GM12878 (cell line): ENCODE measurements around the gene TSR3. TPM values are rescaled to one million over a fixed set of nuclear protein-coding genes. Genes with fewer than 3 reads are reported as not detected.
A peak's percentile ranks its signal among the peaks of the same experiment; 100 is the strongest.

Source experiments
- ATAC-seq: fragments of 200-7000 bp; cut with Tn5 transposase; 3 replicates; pipeline ENCODE4 v1.9.1; 2020; ENCODE audit warnings: mild to moderate bottlenecking, moderate library complexity
- BruUV-seq: library from RNA; stranded (reverse); fragments of 400-500 nt; replicated peaks from 2 replicates; lab custom pipeline; 2021; lab: Mats Ljungman, UMichigan
- CTCF ChIA-PET: fragments of 300-600 bp; sonication (Branson Sonifier 250); formaldehyde crosslinking; extraction: SDS; loops from one replicate; lab custom pipeline; 2021; ENCODE audit warnings: inconsistent platforms; lab: Yijun Ruan, JAX
- POLR2A ChIA-PET: fragments of 350-600 bp; formaldehyde crosslinking; extraction: SDS; loops from one replicate; lab custom pipeline; 2021; ENCODE audit warnings: inconsistent platforms; lab: Charles Lee
- RAD21 ChIA-PET: fragments of 300-600 bp; sonication (Branson Sonifier 250); formaldehyde crosslinking; loops from one replicate; lab custom pipeline; 2023; ENCODE audit warnings: antibody characterized with exemption; ENCODE audit not compliant: unreplicated experiment; lab: Charles Lee
- SMC1A ChIA-PET: fragments of 300-600 bp; sonication (Branson Sonifier 250); formaldehyde crosslinking; loops from one replicate; lab custom pipeline; 2023; ENCODE audit not compliant: unreplicated experiment, uncharacterized antibody; lab: Charles Lee
- DNase-seq: peaks from one replicate; pipeline ENCODE4 v3.0.0-alpha.2; 2011; ENCODE audit warnings: low read depth, low spot score
- FAIRE-seq: peaks from 3 replicates; lab custom pipeline; 2011; peaks lifted over from hg19 to GRCh38; lab: Jason Lieb, UNC
- H2AFZ ChIP-seq: 2 replicates; pipeline ENCODE4 v1.6.0; 2011; ENCODE audit warnings: low read depth, low read length, control low read depth; ENCODE audit not compliant: control insufficient read depth
- H3K27ac ChIP-seq: 2 replicates; pipeline ENCODE4 v1.5.1; 2011; ENCODE audit warnings: control low read depth; ENCODE audit not compliant: control insufficient read depth, insufficient read depth
- H3K27me3 ChIP-seq, 2 experiments: replicated peaks in 1 of 2; 2 replicates each; pipeline versions ENCODE4 v1.6.0 to v1.6.1; 2011; ENCODE audit warnings: low read length in 1 of 2; ENCODE audit not compliant: control insufficient read depth in 2 of 2, insufficient read depth in 2 of 2
- H3K36me3 ChIP-seq, 2 experiments: 2 replicates each; pipeline ENCODE4 v1.5.1; 2011; ENCODE audit warnings: low read length in 1 of 2; ENCODE audit not compliant: control insufficient read depth in 2 of 2, insufficient read depth in 2 of 2
- H3K4me1 ChIP-seq: 2 replicates; pipeline ENCODE4 v1.6.1; 2011; ENCODE audit warnings: mild to moderate bottlenecking, low read length, moderate library complexity, mixed read lengths; ENCODE audit not compliant: control insufficient read depth, insufficient read depth
- H3K4me2 ChIP-seq: 2 replicates; pipeline ENCODE4 v1.6.0; 2011; ENCODE audit warnings: control low read depth; ENCODE audit not compliant: control insufficient read depth, insufficient read depth
- H3K4me3 ChIP-seq: fragments of 200-600 bp; sonication (generic); 2 replicates; pipeline ENCODE4 v1.5.1; 2016
- H3K79me2 ChIP-seq: 2 replicates; pipeline ENCODE4 v1.6.0; 2011; ENCODE audit warnings: low read length; ENCODE audit not compliant: control insufficient read depth, insufficient read depth
- H3K9ac ChIP-seq: 2 replicates; pipeline ENCODE4 v1.8.0; 2011; ENCODE audit warnings: low read length, control low read depth, mixed read lengths; ENCODE audit not compliant: control insufficient read depth, insufficient read depth
- H3K9me3 ChIP-seq: replicated peaks from 3 replicates; pipeline ENCODE4 v1.5.1; 2011; ENCODE audit warnings: mild to moderate bottlenecking, low read length; ENCODE audit not compliant: control insufficient read depth, insufficient read depth
- H4K20me1 ChIP-seq: 2 replicates; pipeline ENCODE4 v1.6.0; 2011; ENCODE audit not compliant: control insufficient read depth, insufficient read depth
- NR2F1 ChIP-seq: fragments of 450-650 bp; conservative IDR thresholded peaks from 2 replicates; pipeline ENCODE4 v1.6.1; 2017; ENCODE audit warnings: mild to moderate bottlenecking
- RUNX3 ChIP-seq: IDR thresholded peaks from 2 replicates; pipeline ENCODE4 v1.6.1; 2012; ENCODE audit warnings: low read length, inconsistent platforms
- TCF7 ChIP-seq: IDR thresholded peaks from 2 replicates; pipeline ENCODE4 v1.6.1; 2014; ENCODE audit warnings: antibody characterized with exemption, borderline replicate concordance
- WGBS: methylation state at CpG from one replicate; pipeline ENCODE4 v1.1.6; 2016; ENCODE audit warnings: low lambda C conversion rate; ENCODE audit not compliant: insufficient replicate concordance, insufficient coverage; ENCODE audit errors: missing lambda C conversion rate; 5-methylcytosine and 5-hydroxymethylcytosine counted together
- in situ Hi-C: fragments of 300-500 bp; cut with MboI; formaldehyde crosslinking; loops from 9 replicates; pipeline ENCODE4 v1.14.3; 2018; ENCODE audit warnings: mixed read lengths
- intact Hi-C: fragments of 100-400 bp; cut with micrococcal nuclease; formaldehyde crosslinking; loops from one replicate; pipeline ENCODE4 v1.14.2; 2022; ENCODE audit not compliant: unreplicated experiment
- polyA plus RNA-seq, 11 experiments: library from polyadenylated mRNA; depleted of rRNA in 4 of 11; unstranded in 6 of 11; stranded (reverse) in 5 of 11; fragments of >200 nt; fragmentation: Nextera tagmentation in 4 of 11; fragmentation: Illumina TruSeq in 1 of 11; extraction: Ambion mirVana in 4 of 11; extraction: Trizol in 1 of 11; gene quantifications; 1 replicate in 1 of 11; 2 replicates in 10 of 11; pipeline versions ENCODE4 v1.2.1 to v1.2.3, GENCODE V29; 2011 to 2016; ENCODE audit warnings: inconsistent platforms in 2 of 11, missing spikeins in 2 of 11, low read depth in 1 of 11
- total RNA-seq, 4 experiments: library from RNA; depleted of rRNA in 3 of 4; stranded (reverse); fragments of >200 nt in 3 of 4; fragmentation: Illumina TruSeq in 1 of 4; extraction: Trizol in 1 of 4; gene quantifications; 2 replicates each; pipeline versions ENCODE4 v1.2.1 to v1.2.3, GENCODE V29; 2013 to 2021
- TF ChIP-seq, protein P1 (sequence below): IDR thresholded peaks from 2 replicates; pipeline ENCODE4 v1.6.1; 2011; ENCODE audit warnings: borderline replicate concordance, low read depth, mild to moderate bottlenecking, moderate library complexity, low read length; ENCODE audit not compliant: insufficient read depth, poor library complexity, severe bottlenecking
- TF ChIP-seq, protein P2 (sequence below): fragments of 450-650 bp; IDR thresholded peaks from 2 replicates; pipeline ENCODE4 v1.6.1; 2016; ENCODE audit warnings: mild to moderate bottlenecking

TSR3 gene
- total and polyA plus RNA-seq, 10 of the 15 experiments (the other 5 are each of a cell fraction or from before 2014, with no cell fraction given) = 3.4 to 108 (median 46.9) TPM

DNA sequence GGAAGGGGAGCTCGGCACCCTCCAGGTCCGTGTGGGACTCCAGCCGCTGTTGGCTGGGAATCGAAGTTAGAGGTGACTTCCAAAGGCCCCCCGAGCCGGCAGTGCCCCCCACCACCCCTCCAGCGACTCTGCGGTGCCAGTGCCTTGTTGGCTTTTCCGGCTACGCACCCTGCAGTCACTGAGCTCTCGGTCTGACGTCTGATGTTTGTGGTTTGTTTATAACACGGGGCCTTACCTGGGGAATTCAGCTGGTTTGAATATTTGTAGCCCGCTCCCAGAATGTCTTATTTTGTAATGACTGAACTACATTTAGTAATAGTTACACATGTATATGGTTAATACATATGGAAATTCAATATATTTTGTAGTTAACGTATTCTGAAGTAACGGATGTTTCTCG, 25.3 kb downstream of the TSR3 start:
- H3K9me3 ChIP-seq = peaks cover 2% of the 10 kb centered on the region; the same call in 2 of the 3 replicates
- no peak overlapping the region for H3K4me3 ChIP-seq
- POLR2A ChIA-PET = interaction anchor here (0.6 kb wide), 1 partner anchor 872 kb away, joined by 14 read pairs; no protein-coding TSS in a partner anchor

More for the DNA sequence above, 25.3 kb downstream of the TSR3 start:
- in situ Hi-C loops = no loop called here
- no TSS peak for BruUV-seq
- H3K4me1 ChIP-seq = peaks cover 4% of the 10 kb centered on the region; the same call in 1 of the 2 replicates
- H3K9ac ChIP-seq = no peak overlapping the region
- FAIRE-seq = no peak
- no peak overlapping the region for H2AFZ ChIP-seq
- H3K36me3 ChIP-seq = peaks cover 0 to 12% of the 10 kb centered on the region in 2 experiments; a peak in 3 of 4 replicates
- H3K4me2 ChIP-seq = no peak overlapping the region
- H3K79me2 ChIP-seq = no peaks in the 10 kb centered on the region
- TF ChIP-seq, protein P1, sequence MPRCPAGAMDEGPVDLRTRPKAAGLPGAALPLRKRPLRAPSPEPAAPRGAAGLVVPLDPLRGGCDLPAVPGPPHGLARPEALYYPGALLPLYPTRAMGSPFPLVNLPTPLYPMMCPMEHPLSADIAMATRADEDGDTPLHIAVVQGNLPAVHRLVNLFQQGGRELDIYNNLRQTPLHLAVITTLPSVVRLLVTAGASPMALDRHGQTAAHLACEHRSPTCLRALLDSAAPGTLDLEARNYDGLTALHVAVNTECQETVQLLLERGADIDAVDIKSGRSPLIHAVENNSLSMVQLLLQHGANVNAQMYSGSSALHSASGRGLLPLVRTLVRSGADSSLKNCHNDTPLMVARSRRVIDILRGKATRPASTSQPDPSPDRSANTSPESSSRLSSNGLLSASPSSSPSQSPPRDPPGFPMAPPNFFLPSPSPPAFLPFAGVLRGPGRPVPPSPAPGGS = peak; percentile 3
- TF ChIP-seq TCF7 (no peak), NR2F1 (no peak), RUNX3 (peak; percentile 58)
- TF ChIP-seq, protein P2, sequence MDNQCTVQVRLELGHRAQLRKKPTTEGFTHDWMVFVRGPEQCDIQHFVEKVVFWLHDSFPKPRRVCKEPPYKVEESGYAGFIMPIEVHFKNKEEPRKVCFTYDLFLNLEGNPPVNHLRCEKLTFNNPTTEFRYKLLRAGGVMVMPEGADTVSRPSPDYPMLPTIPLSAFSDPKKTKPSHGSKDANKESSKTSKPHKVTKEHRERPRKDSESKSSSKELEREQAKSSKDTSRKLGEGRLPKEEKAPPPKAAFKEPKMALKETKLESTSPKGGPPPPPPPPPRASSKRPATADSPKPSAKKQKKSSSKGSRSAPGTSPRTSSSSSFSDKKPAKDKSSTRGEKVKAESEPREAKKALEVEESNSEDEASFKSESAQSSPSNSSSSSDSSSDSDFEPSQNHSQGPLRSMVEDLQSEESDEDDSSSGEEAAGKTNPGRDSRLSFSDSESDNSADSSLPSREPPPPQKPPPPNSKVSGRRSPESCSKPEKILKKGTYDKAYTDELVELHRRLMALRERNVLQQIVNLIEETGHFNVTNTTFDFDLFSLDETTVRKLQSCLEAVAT = peak; percentile 67
- no peak for DNase-seq
- ChIA-PET RAD21 (interaction anchor here (0.7 kb wide), 1 partner anchor 16 kb away, joined by 3 read pairs; no protein-coding TSS in a partner anchor), CTCF (no interaction called here), SMC1A (no interaction called here)
- no peak overlapping the region for H3K27ac ChIP-seq
- no peaks in the 10 kb centered on the region for H3K27me3 ChIP-seq
- WGBS = under 1% methylated on average over 15 of the region's 17 CpGs
- ATAC-seq = peak; percentile 21; the same call in 2 of the 3 replicates
- intact Hi-C loops = no loop called here
- H4K20me1 ChIP-seq = no peaks in the 10 kb centered on the region
